Right atrium auricular region (tissue), 2 donors: Measurements from ENCODE around the gene LHPP. TPM values are rescaled to one million over a fixed set of nuclear protein-coding genes. Genes with fewer than 3 reads are reported as not detected.
A peak's percentile ranks its signal among the peaks of the same experiment; 100 is the strongest.

ENCODE experiments used
- DNase-seq: peaks from one replicate; pipeline ENCODE4 v3.0.0-alpha.2; 2019; ENCODE audit warnings: low spot score
- H3K27ac ChIP-seq, 2 donors: fragments of 200-600 bp; sonication (generic); 1 replicate in 1 of 2; 2 replicates in 1 of 2; pipeline ENCODE4 v1.5.1; 2016 to 2019
- H3K27me3 ChIP-seq, 2 donors: fragments of 200-600 bp; sonication (generic); one replicate each; pipeline versions ENCODE4 v1.5.1 to v1.6.0; 2017 to 2019
- H3K36me3 ChIP-seq: fragments of 200-600 bp; sonication (generic); one replicate; pipeline ENCODE4 v1.5.1; 2016
- H3K4me1 ChIP-seq, 2 donors: fragments of 200-600 bp; sonication (generic); one replicate each; pipeline versions ENCODE4 v1.5.1 to v1.6.0; 2017 to 2019
- H3K4me3 ChIP-seq, 2 donors: fragments of 200-600 bp; sonication (generic); 1 replicate in 1 of 2; 2 replicates in 1 of 2; pipeline ENCODE4 v1.5.1; 2017 to 2019; ENCODE audit warnings: mild to moderate bottlenecking in 1 of 2, moderate library complexity in 1 of 2
- H3K9me3 ChIP-seq, 2 donors: fragments of 200-600 bp; sonication (generic); one replicate each; pipeline ENCODE4 v1.5.1; 2019
- total RNA-seq, 2 donors: library from RNA; depleted of rRNA; stranded (reverse); fragments of >200 nt; gene quantifications; one replicate each; pipeline ENCODE4 v1.1.0, GENCODE V29; 2016
- TF ChIP-seq, protein P1 (sequence below), 2 donors: fragments of 200-600 bp; sonication (generic); IDR thresholded peaks; one replicate each; pipeline ENCODE4 v1.5.1; 2019; ENCODE audit warnings: antibody characterized with exemption in 2 of 2

Gene LHPP
- total RNA-seq, 2 donors from 2014 or later, result 10.3 to 23.7 TPM

DNA sequence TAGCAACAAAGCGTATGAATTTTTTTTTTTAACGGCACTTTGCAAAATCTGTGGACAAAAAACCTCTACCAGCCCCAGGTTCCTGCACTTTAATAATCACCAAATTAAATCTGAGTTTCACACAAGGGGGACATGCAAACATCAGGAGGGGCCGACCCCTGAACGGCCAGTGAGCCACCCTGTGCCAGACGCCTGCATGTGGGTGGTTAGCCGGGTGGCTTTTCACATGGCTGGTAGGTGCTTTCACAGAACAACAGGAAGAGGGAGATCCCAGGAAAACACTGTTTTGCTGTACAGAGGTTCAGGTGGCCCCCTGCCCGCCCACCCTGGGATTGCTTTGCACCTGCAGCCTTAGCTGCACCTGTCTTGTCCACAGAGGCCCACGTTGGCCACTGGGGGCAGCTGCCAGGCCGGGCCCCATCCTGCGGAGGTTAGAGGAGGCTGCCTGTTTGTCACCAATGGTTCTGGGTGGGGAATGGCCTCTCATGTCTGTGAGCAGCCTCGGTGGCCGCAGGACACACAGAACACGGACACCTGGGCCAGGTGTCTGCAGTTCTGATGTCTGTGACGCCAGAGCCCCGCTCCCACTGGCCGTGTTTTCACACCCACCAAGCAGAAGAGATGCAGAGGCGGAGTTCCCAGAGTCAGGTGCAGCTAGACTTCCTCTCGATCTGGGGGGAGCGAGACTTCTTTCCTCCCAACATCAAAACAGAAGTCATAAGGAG is 174.8 kb downstream of the LHPP start:
- TF ChIP-seq, protein P1, sequence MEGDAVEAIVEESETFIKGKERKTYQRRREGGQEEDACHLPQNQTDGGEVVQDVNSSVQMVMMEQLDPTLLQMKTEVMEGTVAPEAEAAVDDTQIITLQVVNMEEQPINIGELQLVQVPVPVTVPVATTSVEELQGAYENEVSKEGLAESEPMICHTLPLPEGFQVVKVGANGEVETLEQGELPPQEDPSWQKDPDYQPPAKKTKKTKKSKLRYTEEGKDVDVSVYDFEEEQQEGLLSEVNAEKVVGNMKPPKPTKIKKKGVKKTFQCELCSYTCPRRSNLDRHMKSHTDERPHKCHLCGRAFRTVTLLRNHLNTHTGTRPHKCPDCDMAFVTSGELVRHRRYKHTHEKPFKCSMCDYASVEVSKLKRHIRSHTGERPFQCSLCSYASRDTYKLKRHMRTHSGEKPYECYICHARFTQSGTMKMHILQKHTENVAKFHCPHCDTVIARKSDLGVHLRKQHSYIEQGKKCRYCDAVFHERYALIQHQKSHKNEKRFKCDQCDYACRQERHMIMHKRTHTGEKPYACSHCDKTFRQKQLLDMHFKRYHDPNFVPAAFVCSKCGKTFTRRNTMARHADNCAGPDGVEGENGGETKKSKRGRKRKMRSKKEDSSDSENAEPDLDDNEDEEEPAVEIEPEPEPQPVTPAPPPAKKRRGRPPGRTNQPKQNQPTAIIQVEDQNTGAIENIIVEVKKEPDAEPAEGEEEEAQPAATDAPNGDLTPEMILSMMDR (IDR thresholded peaks at IDR 0.05), result no peak

GRCh38 chr10:124637091-124637700 is 175.6 kb downstream of the LHPP start:
- Histone ChIP-seq H3K27ac (no peak overlapping the region), H3K36me3 (no peaks in the 10 kb centered on the region)
- DNase-seq, result no peak

More for the DNA sequence above, 174.8 kb downstream of the LHPP start:
- no peaks in the 10 kb centered on the region for H3K36me3 ChIP-seq
- no peak for DNase-seq
- no peaks in the 10 kb centered on the region for H3K9me3 ChIP-seq
- H3K4me3 ChIP-seq, result no peak overlapping the region
- no peak overlapping the region for H3K27ac ChIP-seq
- H3K4me1 ChIP-seq, result peaks cover 2 to 67% of the 10 kb centered on the region in 2 donors
- no peaks in the 10 kb centered on the region for H3K27me3 ChIP-seq

DNA sequence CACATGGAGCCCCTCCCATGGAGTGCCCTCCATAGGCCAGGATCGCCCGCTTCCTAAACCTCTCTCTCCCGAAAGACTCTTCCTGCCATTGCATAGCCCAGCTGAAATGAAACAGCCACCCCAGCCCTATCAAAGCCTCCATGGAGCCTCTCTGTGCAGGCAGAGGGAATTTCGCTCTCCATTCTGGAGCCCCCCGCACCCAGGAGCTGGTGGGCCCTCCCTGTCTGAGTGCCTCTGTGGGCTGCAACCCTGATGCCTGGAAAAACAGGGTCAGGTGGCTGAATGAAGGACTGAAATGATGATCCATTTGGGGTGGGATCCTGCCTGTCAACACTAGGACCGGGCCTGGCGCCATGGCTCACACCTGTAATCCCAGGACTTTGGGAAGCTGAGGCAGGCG is 176.1 kb downstream of the LHPP start:
- H3K4me1 ChIP-seq, result peaks cover 2 to 67% of the 10 kb centered on the region in 2 donors
- H3K36me3 ChIP-seq, result no peaks in the 10 kb centered on the region
- DNase-seq, result no peak
- no peaks in the 10 kb centered on the region for H3K9me3 ChIP-seq
- no peaks in the 10 kb centered on the region for H3K27me3 ChIP-seq
- no peak overlapping the region for H3K27ac ChIP-seq
- H3K4me3 ChIP-seq, result no peak overlapping the region
- TF ChIP-seq, protein P1 (IDR thresholded peaks at IDR 0.05), result no peak

More at GRCh38 chr10:124637091-124637700, 175.6 kb downstream of the LHPP start:
- no peak overlapping the region for H3K4me3 ChIP-seq
- TF ChIP-seq, protein P1 (IDR thresholded peaks at IDR 0.05), result no peak
- H3K4me1 ChIP-seq, result peaks cover 2 to 67% of the 10 kb centered on the region in 2 donors
- H3K27me3 ChIP-seq, result no peaks in the 10 kb centered on the region
- H3K9me3 ChIP-seq, result no peaks in the 10 kb centered on the region

- TF ChIP-seq, protein P1 (IDR thresholded peaks at IDR 0.05), result no peak
- Histone ChIP-seq H3K27ac (peak overlapping the region in 1 of 2 donors; percentile 41), H3K4me1 (peaks cover 2 to 78% of the 10 kb centered on the region in 2 donors), H3K4me3 (no peak overlapping the region), H3K27me3 (no peaks in the 10 kb centered on the region), H3K36me3 (no peaks in the 10 kb centered on the region), H3K9me3 (no peaks in the 10 kb centered on the region)
- no peak for DNase-seq
These were observed 177.6 kb downstream of the LHPP start for GRCh38 chr10:124639206-124639605.

DNA sequence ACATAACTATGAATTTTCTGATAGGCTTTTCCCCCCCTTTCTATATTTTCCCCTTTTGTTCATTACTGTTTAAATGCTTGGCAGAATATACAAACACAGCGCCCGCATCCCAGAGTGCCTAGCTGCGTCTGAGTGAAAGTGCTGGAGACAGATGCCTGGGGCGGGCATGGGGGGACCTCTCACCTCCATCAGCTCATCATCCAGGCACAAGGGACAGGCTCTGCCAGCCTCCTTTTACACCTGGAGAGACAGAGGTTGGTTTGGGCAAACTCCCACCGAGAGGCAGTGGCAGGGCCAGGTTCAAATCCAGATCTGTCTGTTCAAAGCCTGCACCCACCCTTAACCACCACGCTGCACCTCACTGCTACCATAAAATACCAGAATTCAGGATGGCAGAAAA is 178.0 kb downstream of the LHPP start:
- Histone ChIP-seq H3K36me3 (no peaks in the 10 kb centered on the region), H3K9me3 (no peaks in the 10 kb centered on the region), H3K4me1 (peaks cover 2 to 83% of the 10 kb centered on the region in 2 donors), H3K27ac (no peak overlapping the region), H3K4me3 (no peak overlapping the region), H3K27me3 (no peaks in the 10 kb centered on the region)
- no peak for DNase-seq
- TF ChIP-seq, protein P1 (IDR thresholded peaks at IDR 0.05), result no peak
